Cardiac muscle cell (in vitro differentiated cells and primary cell): ENCODE measurements around the gene IQCF2. TPM values are rescaled to one million over a fixed set of nuclear protein-coding genes. Genes with fewer than 3 reads are reported as not detected.

Experiments used
- DNase-seq, 2 donors: peaks; one replicate each; pipeline versions ENCODE4 v3.0.0 to v3.0.0-alpha.2; 2010 to 2017; ENCODE audit warnings: low read depth in 1 of 2, low spot score in 1 of 2
- H3K27ac ChIP-seq: fragments of 200-600 bp; sonication (generic); 2 replicates; pipeline ENCODE4 v1.5.1; 2016
- H3K27me3 ChIP-seq: fragments of 200-600 bp; sonication (generic); 2 replicates; pipeline ENCODE4 v1.6.0; 2016; ENCODE audit warnings: control low read depth
- H3K36me3 ChIP-seq: fragments of 200-600 bp; sonication (generic); 2 replicates; pipeline ENCODE4 v1.5.1; 2016; ENCODE audit warnings: control low read depth
- H3K4me1 ChIP-seq: fragments of 200-600 bp; sonication (generic); 2 replicates; pipeline ENCODE4 v1.8.1; 2017; ENCODE audit warnings: low read depth, mild to moderate bottlenecking, mixed run types
- H3K4me3 ChIP-seq: fragments of 200-600 bp; sonication (generic); 2 replicates; pipeline ENCODE4 v1.5.1; 2016; ENCODE audit warnings: mild to moderate bottlenecking
- H3K9me3 ChIP-seq: fragments of 200-600 bp; sonication (generic); 2 replicates; pipeline ENCODE4 v1.5.1; 2017; ENCODE audit warnings: low read depth, mild to moderate bottlenecking, control low read depth
- CTCF ChIP-seq: IDR thresholded peaks from 2 replicates; pipeline ENCODE4 v1.5.1; 2012; ENCODE audit warnings: low read depth, mild to moderate bottlenecking, low read length
- polyA plus RNA-seq: library from polyadenylated mRNA; unstranded; fragments of >200 nt; fragmentation: Nextera tagmentation; extraction: Ambion mirVana; gene quantifications from 2 replicates; pipeline ENCODE4 v1.2.1, GENCODE V29; 2016
- total RNA-seq: library from RNA; depleted of rRNA; stranded (reverse); fragments of >200 nt; gene quantifications from 2 replicates; pipeline ENCODE4 v1.2.3, GENCODE V29; 2016

IQCF2 gene
- total and polyA plus RNA-seq, 2 experiments from 2014 or later = not detected

- H3K27ac ChIP-seq = no peak overlapping the region
- TF ChIP-seq CTCF = no peak
- DNase-seq = no peak
- H3K9me3 ChIP-seq = no peaks in the 10 kb centered on the region
- no peaks in the 10 kb centered on the region for H3K36me3 ChIP-seq
- H3K27me3 ChIP-seq = no peaks in the 10 kb centered on the region
- H3K4me3 ChIP-seq = no peak overlapping the region
- peaks cover 9% of the 10 kb centered on the region for H3K4me1 ChIP-seq
Observed at GRCh38 chr3:51873253-51873766, 11.9 kb downstream of the IQCF2 start.

- Histone ChIP-seq H3K27me3 (no peaks in the 10 kb centered on the region), H3K4me1 (peaks cover 9% of the 10 kb centered on the region), H3K9me3 (no peaks in the 10 kb centered on the region), H3K4me3 (no peak overlapping the region), H3K36me3 (no peaks in the 10 kb centered on the region), H3K27ac (no peak overlapping the region)
- TF ChIP-seq CTCF = no peak
- no peak for DNase-seq
Observed at GRCh38 chr3:51873876-51874275, 12.5 kb downstream of the IQCF2 start.

GRCh38 chr3:51874411-51874810 is 13.0 kb downstream of the IQCF2 start:
- TF ChIP-seq CTCF = no peak
- Histone ChIP-seq H3K27ac (no peak overlapping the region), H3K4me3 (no peak overlapping the region), H3K36me3 (no peaks in the 10 kb centered on the region), H3K9me3 (no peaks in the 10 kb centered on the region), H3K27me3 (no peaks in the 10 kb centered on the region), H3K4me1 (peaks cover 5% of the 10 kb centered on the region)
- DNase-seq = no peak

GRCh38 chr3:51874889-51875288 is 13.5 kb downstream of the IQCF2 start:
- H3K4me3 ChIP-seq = no peak overlapping the region
- H3K27me3 ChIP-seq = no peaks in the 10 kb centered on the region
- DNase-seq = no peak
- H3K36me3 ChIP-seq = no peaks in the 10 kb centered on the region
- H3K27ac ChIP-seq = no peak overlapping the region
- no peaks in the 10 kb centered on the region for H3K9me3 ChIP-seq
- TF ChIP-seq CTCF = no peak
- peaks cover under 1% of the 10 kb centered on the region for H3K4me1 ChIP-seq

GRCh38 chr3:51875501-51875900 is 14.1 kb downstream of the IQCF2 start, which contains the start of gene IQCF5:
TSS of gene IQCF5 (minus strand) at chr3:51875601. CDS start at chr3:51875531, 70 bp downstream.
- no peak for DNase-seq
- Histone ChIP-seq H3K27ac (no peak within 1 kb of the TSS), H3K27me3 (no peaks in the 10 kb centered on the region), H3K9me3 (no peaks in the 10 kb centered on the region), H3K4me3 (no peak within 1 kb of the TSS), H3K4me1 (no peaks in the 10 kb centered on the region), H3K36me3 (no peaks in the 10 kb centered on the region)
- TF ChIP-seq CTCF = no peak
